ENCODE data around the gene SMOC1. TPM values are rescaled to one million over a fixed set of nuclear protein-coding genes. Genes with fewer than 3 reads are reported as not detected.

The SMOC1 gene
- total RNA-seq, 1 donor from 2014 or later = 2.0 TPM

GRCh38 chr14:70011098-70011497 is 131.9 kb downstream of the SMOC1 start:
- TF ChIP-seq CTCF (IDR thresholded peaks at IDR 0.05) = no peak
- no peaks in the 10 kb centered on the region for H3K4me1 Mint-ChIP-seq (ENCODE audit: unreplicated experiment)
- H3K4me3 Mint-ChIP-seq (ENCODE audit: unreplicated experiment) = no peak overlapping the region
- H3K27ac Mint-ChIP-seq (ENCODE audit: unreplicated experiment) = no peak overlapping the region
- H3K36me3 Mint-ChIP-seq (ENCODE audit: unreplicated experiment) = no peaks in the 10 kb centered on the region
- H3K27me3 Mint-ChIP-seq (ENCODE audit: unreplicated experiment) = no peaks in the 10 kb centered on the region
- DNase-seq (ENCODE audit: extremely low spot score, unreplicated experiment) = no peak
- no peaks in the 10 kb centered on the region for H3K9me3 Mint-ChIP-seq (ENCODE audit: unreplicated experiment)

GRCh38 chr14:70011708-70012107 is 132.5 kb downstream of the SMOC1 start:
- no peaks in the 10 kb centered on the region for H3K36me3 Mint-ChIP-seq (ENCODE audit: unreplicated experiment)
- no peaks in the 10 kb centered on the region for H3K9me3 Mint-ChIP-seq (ENCODE audit: unreplicated experiment)
- H3K27ac Mint-ChIP-seq (ENCODE audit: unreplicated experiment) = no peak overlapping the region
- H3K27me3 Mint-ChIP-seq (ENCODE audit: unreplicated experiment) = no peaks in the 10 kb centered on the region
- no peak for TF ChIP-seq CTCF (IDR thresholded peaks at IDR 0.05)
- no peaks in the 10 kb centered on the region for H3K4me1 Mint-ChIP-seq (ENCODE audit: unreplicated experiment)
- DNase-seq (ENCODE audit: extremely low spot score, unreplicated experiment) = no peak
- H3K4me3 Mint-ChIP-seq (ENCODE audit: unreplicated experiment) = no peak overlapping the region

- H3K27me3 Mint-ChIP-seq (ENCODE audit: unreplicated experiment) = no peaks in the 10 kb centered on the region
- TF ChIP-seq CTCF (IDR thresholded peaks at IDR 0.05) = peak; percentile 39
- H3K9me3 Mint-ChIP-seq (ENCODE audit: unreplicated experiment) = no peaks in the 10 kb centered on the region
- H3K4me3 Mint-ChIP-seq (ENCODE audit: unreplicated experiment) = no peak overlapping the region
- no peaks in the 10 kb centered on the region for H3K4me1 Mint-ChIP-seq (ENCODE audit: unreplicated experiment)
- H3K27ac Mint-ChIP-seq (ENCODE audit: unreplicated experiment) = no peak overlapping the region
- no peak for DNase-seq (ENCODE audit: extremely low spot score, unreplicated experiment)
- H3K36me3 Mint-ChIP-seq (ENCODE audit: unreplicated experiment) = no peaks in the 10 kb centered on the region
Measured at GRCh38 chr14:70013271-70013873, 134.2 kb downstream of the SMOC1 start.

GRCh38 chr14:70014406-70015095 is 135.3 kb downstream of the SMOC1 start:
- no peak overlapping the region for H3K27ac Mint-ChIP-seq (ENCODE audit: unreplicated experiment)
- no peaks in the 10 kb centered on the region for H3K36me3 Mint-ChIP-seq (ENCODE audit: unreplicated experiment)

More at GRCh38 chr14:70014406-70015095, 135.3 kb downstream of the SMOC1 start:
- Mint-ChIP-seq H3K9me3 (ENCODE audit: unreplicated experiment) (no peaks in the 10 kb centered on the region), H3K27me3 (ENCODE audit: unreplicated experiment) (no peaks in the 10 kb centered on the region), H3K4me3 (ENCODE audit: unreplicated experiment) (no peak overlapping the region), H3K4me1 (ENCODE audit: unreplicated experiment) (no peaks in the 10 kb centered on the region)
- no peak for TF ChIP-seq CTCF (IDR thresholded peaks at IDR 0.05)
- DNase-seq (ENCODE audit: extremely low spot score, unreplicated experiment) = no peak
